GM18517 (cell line): ENCODE results near the gene LENG8.

ENCODE experiments used
- ATAC-seq: cut with Tn5 transposase; IDR thresholded peaks from one replicate; pipeline ENCODE4 v1.9.1; 2021; ENCODE audit warnings: mild to moderate bottlenecking, moderate library complexity; ENCODE audit not compliant: unreplicated experiment

The LENG8 gene

DNA sequence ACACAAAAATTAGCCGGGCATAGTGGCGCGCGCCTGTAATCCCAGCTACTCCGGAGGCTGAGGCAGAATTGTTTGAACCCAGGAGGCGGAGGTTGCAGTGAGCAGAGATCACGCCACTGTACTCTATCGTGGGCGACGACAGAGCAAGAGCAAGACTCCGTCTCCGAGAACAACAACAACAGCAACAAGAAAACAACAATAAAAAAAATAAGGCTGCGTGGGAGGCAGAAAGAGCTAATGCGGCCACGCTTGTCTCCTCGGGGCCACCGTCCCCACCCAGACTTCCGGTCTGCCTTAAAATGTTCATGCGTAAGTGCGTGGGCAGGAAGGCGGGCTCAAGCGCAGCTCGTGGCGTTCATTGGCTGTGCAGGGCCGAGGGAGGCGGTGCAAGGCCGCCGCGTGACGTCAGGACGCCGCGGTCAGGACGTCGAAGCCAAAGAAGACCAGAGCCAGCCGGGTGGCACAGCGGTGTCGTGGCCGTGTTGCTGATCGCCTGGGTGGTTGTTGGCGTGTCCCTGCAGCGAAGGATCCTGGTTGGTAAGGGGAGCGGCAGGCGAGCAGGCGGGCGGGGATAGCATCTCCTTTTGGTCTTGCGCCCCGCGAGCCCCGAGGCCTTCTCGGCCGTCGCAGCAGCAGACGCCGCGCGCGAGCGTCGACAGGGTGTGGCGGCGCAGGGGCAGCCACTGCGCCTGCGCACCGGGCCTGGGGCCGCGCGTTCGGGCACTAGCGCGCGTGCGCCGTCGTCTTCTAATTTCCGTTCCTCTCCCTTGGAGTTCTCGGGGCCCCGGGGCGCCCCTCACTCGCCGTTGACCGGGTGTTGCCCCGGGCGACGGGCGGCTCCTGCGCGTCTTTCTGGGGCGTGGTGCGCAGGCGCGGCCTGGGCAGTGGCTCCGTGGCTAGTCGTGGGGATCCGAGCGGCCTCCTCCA, at the start of gene LENG8:
LENG8 (plus strand) TSS at position 426 of the 927 bp plus-strand sequence. CDS start 2,146 bp downstream, outside the sequence.
- peak; percentile 74 for ATAC-seq

DNA sequence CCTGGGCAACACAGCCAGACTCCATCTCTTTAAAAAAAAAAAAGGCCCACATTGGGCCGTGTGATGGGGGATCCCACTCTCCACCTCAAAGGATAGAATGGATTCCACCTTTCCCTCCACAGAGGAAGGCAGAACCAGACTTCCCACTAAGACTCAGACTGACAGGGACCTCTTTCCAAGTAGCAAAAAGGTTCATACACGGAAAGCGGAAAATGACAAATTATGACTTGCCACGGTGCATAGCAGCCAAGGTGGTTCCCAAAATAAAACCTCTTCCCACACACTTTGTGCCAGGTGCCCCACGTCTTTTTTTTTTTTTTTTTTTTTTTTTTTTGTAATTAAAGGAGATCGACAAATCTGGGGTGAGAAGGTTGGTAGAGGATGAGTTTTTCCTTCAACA, 48.1 kb upstream of the LENG8 start:
- no peak for ATAC-seq

DNA sequence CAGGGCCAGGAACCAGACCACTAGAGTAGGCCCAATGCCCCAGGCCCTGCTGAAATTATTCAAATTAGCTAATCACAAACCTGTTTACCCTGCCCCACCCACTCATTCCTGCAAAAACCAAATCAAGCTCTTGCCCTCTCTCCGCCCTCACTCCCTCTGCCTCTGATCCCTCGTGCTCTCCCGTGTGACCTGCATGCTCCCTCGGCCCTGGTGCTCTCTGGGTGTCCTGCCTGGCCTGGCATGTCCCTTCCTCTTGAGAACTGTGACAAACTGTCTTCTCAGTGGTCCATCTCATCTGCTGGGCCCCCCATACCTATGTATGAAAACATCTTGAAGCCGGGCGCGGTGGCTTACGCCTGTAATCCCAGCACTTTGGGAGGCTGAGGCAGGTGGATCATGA, 45.9 kb upstream of the LENG8 start:
- no peak for ATAC-seq

DNA sequence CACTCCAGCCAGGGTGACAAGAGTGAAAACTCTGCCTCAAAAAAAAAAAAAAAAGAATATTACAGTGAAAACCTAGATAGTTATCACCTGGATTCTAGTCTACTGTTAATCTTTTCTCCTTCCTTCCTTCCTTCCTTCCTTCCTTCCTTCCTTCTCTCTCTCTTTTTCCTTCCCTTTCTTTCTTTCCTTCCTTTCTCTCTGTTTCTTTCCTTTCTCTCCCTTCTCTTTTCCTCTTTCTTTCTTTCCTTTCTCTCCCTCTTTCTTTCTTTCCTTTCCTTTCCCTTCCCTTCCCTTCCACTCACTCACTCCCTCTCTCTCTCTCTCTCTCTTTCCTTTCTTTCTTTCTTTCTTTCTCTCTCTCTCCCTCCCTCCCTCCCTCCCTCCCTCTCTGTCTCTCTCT, 43.4 kb upstream of the LENG8 start:
- ATAC-seq, result no peak

DNA sequence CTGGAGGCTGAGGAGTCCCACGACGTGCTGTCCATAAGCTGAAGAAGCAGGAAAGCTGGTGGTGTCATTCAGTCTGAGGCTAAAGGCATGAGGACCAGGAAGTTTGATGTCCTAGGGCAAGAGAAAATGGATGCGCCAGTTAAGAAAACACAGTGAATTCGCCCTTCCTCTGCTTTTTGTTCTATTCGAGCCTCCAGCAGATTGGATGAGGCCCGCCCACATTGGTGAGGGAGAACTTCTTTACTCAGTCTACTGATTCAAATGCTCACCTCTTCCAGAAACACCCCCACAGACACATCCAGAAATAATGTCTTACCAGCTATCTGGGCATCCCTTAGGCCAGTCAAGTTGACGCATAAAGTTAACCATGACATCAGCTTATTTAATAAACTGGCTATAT, 41.2 kb upstream of the LENG8 start:
- no peak for ATAC-seq

DNA sequence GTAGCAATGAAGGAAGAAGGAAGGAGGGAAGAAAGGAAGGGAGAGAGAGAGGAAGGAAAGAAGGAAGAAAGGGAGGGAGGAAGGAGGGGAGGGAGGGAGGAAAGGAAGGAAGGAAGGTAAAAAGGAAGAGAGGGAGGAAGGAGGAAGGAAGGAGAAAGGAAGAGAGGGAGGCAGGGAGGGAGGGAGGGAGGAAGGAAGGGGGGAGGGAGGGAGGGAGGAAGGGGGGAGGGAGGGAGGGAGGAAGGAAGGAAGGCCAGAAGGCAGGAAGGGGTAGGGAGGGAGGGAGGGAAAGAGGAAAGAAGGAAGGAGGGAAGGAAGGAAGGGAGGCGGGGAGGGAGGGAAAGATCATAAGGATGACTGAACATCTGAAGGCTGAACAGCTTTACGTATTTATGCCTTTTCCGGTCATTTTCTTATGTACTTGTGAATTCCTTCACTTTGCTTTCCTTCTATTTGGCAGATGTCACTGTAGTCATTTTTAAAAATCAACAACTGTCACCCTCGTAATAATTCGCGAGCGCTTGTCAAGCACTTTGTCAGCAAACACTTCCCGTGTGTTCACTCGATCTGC, 40.5 kb upstream of the LENG8 start:
- ATAC-seq, result no peak

DNA sequence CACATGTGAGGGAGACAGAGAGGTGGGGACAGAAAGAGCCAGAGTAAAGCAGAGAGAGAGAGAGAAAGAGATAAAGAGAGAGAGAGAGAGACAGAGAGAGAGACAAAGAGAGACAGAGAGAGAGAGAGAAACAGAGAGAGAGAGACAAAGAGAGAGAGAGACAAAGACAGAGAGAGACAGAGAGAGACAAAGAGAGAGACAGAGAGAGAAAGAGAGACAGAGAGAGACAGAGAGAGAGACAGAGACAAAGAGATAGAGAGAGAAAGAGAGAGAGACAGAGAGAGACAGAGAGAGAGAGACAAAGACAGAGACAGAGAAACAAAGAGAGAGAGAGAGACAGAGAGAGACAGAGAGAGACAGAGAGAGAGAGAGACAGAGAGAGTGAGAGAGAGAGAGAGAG, 38.0 kb upstream of the LENG8 start:
- ATAC-seq, result no peak

DNA sequence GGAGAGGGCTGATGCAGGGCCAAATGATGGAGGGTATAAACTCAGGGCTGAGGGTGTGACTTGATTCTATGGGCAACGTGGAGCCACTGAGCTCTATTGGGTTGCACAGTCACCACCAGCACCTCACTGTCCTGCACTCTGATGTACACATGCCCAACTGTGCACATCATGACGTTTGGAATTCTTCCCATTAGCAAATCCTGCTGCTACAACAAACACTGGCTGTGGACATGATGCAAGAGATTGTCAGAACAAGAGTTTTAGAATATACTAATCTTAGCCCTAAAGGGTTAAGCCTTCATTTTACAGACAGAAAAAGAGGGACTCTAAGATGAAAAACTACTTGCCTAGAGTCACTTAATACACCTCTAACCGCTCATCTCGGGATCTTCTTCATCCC, 36.1 kb upstream of the LENG8 start:
- ATAC-seq, result no peak

DNA sequence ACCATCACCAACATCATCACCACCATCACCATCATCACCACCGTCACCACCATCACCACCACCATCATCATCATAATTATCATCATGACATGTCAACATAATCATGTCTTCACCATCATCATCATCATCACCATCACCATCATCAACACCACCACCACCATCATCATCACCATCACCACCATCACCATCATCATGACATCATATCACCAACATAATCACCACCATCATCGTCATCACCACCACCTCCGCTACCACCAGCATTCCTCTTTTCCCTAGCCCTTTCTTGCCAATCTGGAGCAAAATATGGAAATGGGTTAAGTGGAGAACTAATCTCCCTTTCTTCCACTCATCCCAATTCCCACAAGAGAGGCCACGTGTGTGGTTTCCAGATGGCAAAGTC, 34.8 kb upstream of the LENG8 start:
- no peak for ATAC-seq

DNA sequence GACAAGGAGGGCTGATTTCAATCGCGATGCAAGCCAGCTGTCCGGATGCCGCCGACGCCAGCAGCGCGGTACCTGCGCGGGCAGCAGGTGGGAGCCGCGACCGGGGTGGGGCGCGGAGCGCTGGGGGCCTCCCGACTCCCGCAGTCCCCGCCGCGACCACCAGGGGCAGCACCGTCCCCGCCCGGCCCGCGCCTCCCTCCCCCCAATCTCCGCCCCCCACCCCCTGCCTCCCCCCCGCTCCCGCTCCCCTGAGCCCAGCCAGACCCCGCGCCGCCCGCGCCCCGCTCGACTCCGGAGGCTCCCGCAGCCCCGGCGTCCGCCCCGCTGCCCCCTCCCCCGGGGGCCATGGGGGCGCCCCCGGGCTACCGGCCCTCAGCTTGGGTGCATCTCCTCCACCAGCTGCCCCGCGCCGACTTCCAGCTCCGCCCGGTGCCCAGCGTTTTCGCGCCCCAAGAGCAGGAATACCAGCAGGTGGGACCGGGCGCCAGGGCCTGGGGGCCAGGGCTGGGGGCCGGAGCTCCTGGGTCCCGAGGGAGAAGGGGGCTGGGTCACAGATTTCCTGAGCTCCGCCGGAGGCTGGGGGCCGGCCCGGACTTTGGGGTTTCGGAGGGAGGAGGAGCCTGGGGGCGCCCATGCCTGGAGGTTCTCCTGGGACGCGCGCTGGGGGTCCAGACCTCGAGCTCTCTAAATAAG, 33.6 kb upstream of the LENG8 start, which contains the start of gene TTYH1:
TTYH1 (plus strand) TSS at position 257 of the 693 bp plus-strand sequence; CDS start at position 346, 89 bp downstream.
- no peak for ATAC-seq

DNA sequence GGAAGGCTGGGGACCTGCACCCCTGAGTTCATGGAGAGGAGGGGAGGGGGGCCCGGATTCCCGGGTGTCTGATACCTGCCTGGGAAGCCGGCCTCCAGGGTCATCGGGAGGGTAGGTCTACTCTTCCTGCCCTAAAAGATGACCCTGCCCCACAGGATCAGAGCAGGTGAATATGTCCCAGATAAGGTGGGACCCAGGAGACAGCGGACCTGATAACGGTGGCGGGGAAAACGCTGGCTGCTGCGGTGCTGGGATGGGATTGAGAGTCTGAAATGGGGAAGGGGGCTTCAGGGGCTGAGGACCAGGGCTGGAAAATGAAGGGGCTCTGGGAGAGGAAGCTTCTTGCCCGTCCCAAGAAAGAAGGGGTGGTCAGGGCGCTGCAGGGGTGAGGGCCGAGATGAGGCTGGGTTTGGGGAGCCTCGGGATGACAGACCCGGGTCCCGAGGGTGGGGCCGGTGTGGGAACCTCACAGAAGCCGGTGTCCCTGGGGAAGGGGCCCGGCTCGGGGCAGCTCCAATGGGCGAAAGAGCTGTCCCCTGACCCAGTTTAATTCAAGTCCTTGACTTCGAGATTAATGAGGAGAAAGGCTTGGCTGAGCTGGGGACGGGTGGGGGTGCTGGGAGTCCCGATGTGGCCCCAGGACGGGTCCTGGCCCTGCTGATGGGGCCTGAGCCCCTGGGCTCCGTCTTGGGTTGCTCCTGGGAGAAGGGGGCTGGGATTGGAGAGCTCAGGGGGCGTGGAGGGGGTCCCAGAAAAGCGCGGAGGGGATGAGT, 32.9 kb upstream of the LENG8 start:
- ATAC-seq, result no peak

DNA sequence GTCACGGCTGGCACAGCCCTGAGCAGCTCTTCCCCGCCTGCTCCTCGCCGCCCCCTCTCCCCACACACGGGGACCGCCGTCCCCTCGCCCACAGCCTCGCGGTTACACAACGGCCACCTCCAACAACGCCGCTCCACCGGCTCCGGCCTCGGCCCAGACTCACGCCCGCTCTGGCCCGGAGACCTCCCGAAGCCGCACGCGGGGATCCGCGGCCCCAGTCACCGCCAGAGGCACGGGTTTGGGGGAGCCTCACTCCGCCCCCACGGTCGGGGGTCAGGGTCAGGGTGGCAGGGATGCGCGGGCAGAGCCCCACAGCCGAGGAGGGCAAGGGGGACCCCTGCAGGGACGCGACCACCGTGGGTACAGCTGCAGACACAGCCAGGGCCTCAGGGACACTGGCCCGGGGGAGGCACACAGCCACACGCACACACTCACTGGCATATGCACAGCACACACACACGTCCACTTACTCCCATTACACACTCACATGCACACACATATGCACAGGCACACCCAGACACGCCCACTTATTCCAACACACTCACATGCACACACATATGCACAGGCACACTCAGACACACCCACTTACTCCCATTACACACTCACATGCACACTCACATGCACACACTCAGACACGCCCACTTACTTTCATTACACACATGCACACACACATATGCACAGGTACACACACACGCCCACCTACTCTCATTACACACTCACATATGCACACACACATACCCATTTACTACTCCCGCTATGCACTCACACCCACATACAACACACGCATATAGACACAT, 32.1 kb upstream of the LENG8 start:
- ATAC-seq, result no peak

DNA sequence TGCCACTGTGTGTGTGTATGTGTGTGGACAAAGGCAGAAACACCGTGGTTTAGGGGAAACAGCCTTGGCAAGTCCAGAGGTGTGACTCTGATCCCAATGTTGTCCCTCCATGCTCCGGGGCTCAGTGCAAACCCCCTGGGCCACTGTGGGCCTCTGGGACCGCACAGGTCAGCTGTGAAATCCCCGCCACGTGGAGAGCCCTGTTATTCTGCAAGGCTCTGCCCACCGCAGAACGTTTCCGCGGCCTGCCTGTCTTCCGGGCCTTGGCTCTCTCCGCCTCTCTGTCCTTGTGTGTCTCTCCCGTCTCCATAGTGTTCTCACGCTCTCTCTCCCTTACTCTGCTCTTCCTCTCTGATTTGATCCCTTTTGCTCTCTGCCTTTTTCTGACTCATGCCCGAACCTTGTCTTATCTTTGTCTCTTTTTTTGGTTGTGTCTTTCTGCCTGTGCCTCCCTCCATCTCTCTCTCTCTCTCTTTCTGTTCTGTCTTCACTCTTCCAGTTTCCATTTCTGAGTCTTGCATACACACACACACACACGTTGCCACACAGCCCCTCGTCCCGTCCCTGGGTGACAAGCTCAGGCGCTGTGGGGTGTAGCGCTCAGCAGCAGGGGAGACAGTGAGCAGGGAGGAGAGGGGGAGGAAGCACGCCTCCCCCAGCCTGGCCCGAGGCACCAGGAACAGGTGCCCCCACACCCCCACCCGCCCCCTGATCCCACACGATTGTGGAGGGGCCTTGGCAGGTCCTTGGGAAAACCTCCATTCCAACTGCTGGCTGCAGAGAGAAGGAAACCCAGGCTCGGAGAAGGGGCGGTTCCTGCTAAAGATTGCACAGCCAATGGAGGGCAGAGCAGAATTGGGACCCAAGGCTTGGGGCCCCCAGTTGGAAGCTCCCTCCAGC, 30.7 kb upstream of the LENG8 start:
- no peak for ATAC-seq

DNA sequence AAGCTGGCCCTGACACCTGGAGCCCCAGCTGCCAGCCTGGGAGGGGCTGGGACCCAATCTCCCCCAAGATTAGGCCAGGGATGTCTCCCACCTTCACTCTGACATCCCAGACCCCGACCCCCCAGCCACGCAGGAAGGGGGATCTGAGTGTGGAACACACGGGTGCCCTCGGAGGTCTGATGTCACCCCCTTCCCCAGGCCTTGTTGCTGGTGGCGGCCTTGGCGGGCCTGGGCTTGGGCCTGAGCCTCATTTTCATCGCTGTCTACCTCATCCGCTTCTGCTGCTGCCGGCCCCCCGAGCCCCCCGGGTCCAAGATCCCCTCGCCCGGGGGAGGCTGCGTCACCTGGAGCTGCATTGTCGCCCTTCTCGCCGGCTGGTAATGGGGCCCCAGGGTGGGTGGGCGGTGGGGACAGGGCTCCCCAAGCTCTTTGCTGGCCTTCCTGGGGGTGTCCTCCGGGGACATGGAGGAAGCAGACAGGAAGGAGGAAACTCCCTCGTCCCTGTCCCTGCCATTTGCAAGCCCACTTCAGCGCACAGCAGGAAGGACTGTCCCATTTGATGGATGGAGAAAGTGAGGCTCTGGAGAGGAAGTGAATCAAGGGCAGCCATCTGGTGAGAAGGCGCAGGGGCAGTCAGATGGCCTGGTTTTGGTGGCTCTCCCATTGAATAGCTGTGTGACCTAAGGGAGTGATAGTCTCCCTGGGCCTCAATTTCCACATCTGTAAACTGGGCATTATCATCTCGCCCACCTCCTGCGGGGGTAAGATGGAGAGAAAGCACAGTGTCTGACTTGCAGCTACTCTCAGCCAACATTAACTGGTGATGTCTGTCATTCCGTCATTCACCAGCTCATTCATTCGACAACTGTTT, 29.8 kb upstream of the LENG8 start:
- no peak for ATAC-seq

DNA sequence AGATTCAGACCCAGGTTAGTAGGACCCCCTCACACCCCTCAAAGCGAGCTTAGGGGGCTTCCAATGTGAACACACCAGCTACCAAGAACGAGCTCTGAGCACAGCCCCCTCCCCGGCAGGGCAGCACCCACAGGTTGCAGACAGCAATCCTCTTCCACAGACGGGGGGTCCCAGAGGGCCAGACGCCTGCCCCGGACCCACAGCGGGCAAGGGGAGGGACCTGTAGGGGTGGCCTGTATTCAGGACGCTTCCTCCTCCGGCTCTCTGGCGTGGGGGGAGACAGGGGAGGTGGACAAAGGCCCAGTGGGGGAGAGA, 29.0 kb upstream of the LENG8 start:
- ATAC-seq, result no peak

DNA sequence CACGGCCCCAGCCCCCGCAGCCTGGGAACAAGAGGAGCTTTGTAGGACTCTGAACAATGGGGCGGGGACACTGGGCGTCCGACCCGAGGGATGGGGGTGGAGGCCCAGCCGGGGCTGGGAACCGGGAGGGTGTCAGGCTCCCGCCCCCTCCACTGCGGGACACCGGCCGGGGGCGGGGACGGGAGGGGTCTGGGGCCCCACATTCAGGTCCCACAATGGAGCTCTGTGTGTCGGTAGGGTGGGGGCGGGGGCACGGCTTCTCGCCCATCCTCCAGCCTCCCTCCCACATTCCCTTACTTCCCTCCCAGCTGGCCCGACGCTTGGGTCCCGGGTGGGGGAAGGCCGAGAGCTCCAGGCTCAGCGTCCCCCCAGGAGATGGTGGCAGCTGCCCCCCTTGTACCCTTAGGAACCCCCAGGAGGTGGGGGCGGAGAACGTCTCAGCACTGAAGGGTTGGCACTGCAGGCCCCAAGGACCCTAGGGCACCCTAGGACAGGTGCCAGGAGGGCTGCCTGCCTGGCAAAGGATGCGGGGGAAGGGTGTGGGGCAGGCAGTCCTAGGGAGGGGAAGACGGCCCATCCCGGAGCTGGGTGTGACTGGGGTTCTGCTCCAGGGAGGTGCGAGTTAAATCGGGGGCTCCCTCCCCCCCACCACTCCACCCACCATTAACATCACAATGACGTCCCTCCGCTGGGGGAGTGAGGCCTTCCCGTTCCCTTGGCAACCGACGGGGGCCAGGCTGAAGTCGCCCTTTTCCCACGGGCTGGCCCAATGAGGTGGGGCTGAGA, 28.4 kb upstream of the LENG8 start:
- no peak for ATAC-seq

DNA sequence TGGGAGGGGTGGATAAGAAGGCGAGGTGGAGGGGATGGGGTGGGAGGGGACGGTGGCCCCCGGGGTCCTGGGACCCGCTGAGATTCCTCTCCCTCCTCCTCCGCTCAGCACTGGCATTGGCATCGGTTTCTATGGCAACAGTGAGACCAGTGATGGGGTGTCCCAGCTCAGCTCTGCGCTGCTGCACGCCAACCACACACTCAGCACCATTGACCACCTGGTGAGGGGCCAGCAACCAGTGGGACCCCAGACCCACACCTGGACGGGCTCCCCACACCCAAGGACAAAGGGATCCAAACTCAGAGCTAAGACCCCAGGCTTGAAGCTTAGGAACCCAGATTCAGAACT, 27.9 kb upstream of the LENG8 start:
- ATAC-seq, result no peak

DNA sequence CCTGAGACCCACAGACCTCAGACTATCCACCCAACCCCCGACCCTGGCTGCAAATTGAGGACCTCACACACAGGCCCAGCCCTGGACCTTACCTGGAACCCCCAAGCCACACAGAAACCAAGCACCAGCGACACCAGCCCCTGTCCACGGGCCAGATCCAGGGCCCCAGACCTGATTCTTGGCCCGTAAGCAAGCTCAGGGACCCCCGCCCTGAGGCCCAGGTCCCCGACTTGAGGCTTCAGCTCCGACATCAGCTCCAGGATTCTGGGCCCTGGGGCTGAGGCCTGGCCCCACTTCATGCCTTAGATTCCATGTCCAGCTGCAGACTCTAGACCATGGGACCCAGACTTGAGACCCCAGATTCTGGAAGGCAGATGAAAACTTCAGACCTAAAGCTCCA, 27.5 kb upstream of the LENG8 start:
- ATAC-seq, result no peak
